Activated gamma-delta T cell (primary cell): ENCODE data around the gene PRRT2.
A peak's percentile ranks its signal among the peaks of the same experiment; 100 is the strongest.
"Not testable (repeated sequence)": the region's sequence is repeated elsewhere in the genome, so short reads cannot be mapped to it uniquely, and the experiment has no call there.

Source experiments
- DNase-seq: peaks from one replicate; lab custom pipeline; 2025; lab: John Stamatoyannopoulos, UW

PRRT2 gene

GRCh38 chr16:29833219-29833618 is 21.2 kb downstream of the PRRT2 start:
- DNase-seq, result not testable (repeated sequence)

DNA sequence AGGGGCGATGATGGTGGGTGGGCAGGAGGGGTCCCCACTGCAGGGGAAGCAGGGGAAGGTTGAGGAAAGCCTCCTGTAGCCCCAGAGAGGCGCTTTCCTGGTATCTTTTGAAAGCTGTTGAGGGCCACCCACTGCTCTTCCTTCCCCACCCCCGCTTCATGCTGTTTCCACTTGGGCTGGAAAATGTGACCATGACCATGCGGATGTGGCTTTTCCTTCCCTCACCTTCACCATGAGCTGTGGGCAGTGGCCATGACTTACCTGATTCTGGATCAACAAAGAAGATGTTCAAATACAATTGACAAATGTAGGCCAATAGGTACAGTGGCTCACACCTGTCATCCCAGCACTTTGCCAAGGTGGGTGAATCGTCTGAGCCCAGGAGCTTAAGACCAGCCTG is 22.1 kb downstream of the PRRT2 start:
- DNase-seq, result no peak

DNA sequence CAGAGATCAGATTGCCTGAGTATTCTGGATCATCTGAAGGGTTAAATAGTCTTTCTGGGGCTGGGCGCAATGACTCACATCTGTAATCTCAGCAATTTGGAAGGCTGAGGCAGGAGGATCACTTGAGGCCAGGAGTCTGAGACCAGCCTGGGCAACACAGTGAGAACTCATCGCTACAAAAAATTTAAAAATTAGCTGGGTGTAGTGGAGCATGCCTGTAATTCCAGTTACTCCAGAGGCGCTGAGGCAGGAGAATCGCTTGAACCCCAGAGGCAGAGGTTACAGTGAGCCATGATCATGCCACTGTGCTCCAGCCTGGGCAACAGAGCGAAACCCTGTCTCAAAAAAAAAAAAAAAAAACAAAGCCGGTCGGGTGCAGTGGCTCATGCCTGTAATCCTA is 23.9 kb downstream of the PRRT2 start:
- no peak for DNase-seq

DNA sequence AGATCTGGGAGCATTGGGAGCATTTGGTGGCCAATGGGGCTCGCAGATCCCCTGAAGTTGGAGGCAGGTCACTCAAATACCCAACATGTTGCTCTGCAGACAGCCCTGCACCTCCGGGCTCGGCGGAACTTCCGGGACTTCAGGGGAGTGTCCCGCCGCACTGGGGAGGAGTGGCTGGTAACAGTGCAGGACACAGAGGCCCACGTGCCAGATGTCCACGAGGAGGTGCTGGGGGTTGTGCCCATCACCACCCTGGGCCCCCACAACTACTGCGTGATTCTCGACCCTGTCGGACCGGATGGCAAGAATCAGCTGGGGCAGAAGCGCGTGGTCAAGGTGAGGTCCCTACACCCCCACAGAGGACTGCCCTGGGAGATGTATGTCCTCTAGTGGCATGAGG is 24.6 kb downstream of the PRRT2 start:
- no peak for DNase-seq

DNA sequence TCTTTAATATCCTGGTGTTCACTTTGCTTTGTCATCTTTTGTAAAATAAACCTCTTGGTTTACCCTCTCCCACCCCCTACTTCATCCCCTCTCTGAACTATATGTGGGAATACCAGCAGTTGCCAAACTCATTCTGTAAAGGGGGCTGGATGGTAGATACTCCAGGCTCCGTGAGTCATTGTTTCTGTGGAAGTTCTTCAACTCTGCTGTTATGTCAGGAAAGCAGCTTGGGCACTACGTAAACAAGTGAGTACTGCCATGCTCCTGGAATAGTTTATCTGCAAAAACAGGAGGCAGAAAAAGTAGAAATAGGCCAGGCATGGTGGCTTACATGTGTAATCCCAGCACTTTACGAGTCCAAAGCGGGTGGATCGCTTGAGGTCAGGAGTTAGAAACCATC is 25.8 kb downstream of the PRRT2 start:
- DNase-seq, result no peak

GRCh38 chr16:29839822-29840221 is 27.8 kb downstream of the PRRT2 start:
- no peak for DNase-seq

- no peak for DNase-seq
Observed at GRCh38 chr16:29840240-29840639, 28.2 kb downstream of the PRRT2 start.

DNA sequence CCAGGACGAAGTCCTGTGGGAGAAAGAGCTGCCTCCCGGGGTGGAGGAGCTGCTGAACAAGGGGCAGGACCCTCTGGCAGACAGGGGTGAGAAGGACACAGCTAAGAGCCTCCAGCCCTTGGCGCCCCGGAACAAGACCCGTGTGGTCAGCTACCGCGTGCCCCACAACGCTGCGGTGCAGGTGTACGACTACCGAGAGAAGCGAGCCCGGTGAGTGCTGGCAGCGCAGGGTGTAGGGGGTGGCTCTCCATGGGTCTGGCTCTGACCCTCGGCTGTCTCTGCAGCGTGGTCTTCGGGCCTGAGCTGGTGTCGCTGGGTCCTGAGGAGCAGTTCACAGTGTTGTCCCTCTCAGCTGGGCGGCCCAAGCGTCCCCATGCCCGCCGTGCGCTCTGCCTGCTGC is 29.6 kb downstream of the PRRT2 start:
- DNase-seq, result no peak

DNA sequence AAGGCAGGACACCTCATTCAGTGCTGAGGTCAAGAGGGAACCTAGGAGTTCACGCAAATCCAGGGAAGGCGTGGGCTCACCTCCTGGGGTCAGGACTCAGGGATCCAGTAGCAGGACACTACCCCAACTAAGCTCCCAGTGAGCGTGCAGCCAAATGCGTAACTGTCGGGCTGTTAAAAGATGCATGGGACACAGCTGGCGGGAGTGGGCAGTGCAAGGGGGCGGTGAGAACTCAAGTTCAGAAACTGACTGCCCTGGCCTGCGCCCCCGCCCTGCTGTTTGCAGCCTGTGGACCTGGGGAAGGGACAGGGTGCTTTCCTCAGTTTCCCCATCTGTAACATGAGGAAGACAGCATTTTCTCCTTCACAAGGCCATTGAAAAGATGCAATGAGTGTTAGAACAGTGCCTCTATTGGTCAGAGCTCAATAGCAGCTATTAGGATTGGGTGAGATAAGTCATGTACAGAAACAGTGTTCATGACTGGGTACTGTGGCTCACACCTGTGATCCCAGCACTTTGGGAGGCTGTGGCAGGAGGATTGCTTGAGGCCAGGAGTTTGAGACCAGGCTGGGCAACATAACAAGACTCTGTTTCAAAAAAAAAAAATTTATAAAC is 30.8 kb downstream of the PRRT2 start:
- no peak for DNase-seq

DNA sequence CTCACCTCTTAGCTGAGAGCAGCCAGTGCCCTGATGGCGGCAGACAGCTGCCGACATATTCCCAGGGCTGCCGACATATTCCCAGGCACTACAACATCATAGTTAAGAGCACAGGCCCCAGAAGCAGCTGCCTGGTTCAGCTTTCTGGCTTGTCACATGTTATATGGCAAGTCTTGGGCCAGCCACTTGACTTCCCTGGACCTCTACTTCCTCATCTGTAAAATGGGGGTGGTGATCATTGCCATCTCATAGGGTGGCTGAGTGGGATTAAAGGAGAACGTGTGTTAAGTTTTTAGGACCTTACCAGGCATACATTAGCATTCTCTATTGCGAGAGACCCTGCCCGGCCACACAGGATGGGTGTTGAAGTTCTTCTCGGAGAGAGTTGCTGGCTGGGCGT is 31.9 kb downstream of the PRRT2 start:
- no peak for DNase-seq

DNA sequence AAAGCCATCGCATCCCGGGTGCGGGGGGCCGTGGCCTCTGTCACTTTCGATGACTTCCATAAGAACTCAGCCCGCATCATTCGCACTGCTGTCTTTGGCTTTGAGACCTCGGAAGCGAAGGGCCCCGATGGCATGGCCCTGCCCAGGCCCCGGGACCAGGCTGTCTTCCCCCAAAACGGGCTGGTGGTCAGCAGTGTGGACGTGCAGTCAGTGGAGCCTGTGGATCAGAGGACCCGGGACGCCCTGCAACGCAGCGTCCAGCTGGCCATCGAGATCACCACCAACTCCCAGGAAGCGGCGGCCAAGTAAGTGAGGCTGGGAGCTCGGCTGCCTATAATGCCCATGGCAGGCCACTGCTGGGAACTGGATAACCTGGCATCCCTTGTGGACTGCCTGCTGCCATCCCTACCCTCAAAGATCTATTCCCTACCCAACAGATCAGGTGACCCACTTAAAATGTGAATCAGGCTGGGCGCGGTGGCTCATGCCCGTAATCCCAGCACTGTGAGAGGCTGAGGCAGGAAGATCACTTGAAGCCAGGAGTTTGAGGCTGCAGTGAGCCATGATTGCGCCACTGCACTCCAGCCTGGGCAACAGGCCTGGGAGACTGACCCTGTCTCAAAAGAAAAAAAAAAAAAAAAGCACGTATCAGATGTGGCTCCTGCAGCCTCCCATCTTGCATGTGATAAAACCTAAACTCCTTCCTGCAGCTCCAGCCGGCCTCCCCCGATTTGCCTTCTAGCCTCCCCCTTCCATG is 32.8 kb downstream of the PRRT2 start:
- no peak for DNase-seq

GRCh38 chr16:29845656-29846055 is 33.7 kb downstream of the PRRT2 start:
- DNase-seq, result no peak

GRCh38 chr16:29848420-29849297 is 36.7 kb downstream of the PRRT2 start:
- DNase-seq, result peak; percentile 54

DNA sequence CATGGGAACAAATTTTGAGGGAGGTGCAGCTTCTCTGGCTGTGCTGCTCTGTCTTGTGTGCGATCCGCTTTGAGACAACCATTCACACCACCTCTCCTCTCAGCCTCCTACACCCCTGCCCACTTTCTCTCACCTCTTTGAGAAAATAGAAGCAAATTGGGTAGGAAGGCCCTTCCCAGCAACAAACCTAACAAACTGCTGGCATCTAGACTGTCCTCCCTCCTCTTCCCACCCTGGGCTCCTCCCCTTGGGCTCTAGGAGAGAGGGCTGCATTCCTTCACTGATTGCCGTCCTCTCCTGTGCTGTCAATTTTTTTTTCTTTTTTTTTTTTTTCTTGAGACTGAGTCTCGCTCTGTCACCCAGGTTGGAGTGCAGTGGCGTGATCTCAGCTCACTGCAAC is 37.5 kb downstream of the PRRT2 start:
- DNase-seq, result no peak

- no peak for DNase-seq
Observed at GRCh38 chr16:29850998-29851397, 39.0 kb downstream of the PRRT2 start.

DNA sequence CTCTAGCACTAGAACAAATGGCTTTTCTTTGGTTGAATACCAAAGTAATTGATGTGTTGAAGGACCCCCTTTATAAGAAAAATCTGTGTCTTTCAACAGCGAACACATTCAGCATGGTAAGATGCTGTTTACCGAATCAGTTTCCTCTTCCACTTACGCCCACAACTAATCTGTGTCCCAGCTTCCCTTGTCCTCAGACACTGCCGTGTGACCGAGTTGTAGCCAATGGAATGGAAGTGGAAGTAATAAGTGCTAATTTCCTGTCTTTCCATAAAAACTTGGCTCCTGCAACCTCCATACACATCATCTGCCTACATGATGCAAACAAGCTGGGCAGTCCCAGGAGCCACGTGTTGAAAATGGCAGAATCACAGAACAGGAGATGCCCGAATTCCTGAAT is 40.7 kb downstream of the PRRT2 start:
- DNase-seq, result no peak

GRCh38 chr16:29854520-29855100 is 42.6 kb downstream of the PRRT2 start:
- DNase-seq, result no peak

- DNase-seq, result no peak
Observed at GRCh38 chr16:29857133-29857760, 45.3 kb downstream of the PRRT2 start.

GRCh38 chr16:29858149-29858849 is 46.3 kb downstream of the PRRT2 start:
- no peak for DNase-seq

- no peak for DNase-seq
Observed at GRCh38 chr16:29858974-29859373, 47.0 kb downstream of the PRRT2 start.

DNA sequence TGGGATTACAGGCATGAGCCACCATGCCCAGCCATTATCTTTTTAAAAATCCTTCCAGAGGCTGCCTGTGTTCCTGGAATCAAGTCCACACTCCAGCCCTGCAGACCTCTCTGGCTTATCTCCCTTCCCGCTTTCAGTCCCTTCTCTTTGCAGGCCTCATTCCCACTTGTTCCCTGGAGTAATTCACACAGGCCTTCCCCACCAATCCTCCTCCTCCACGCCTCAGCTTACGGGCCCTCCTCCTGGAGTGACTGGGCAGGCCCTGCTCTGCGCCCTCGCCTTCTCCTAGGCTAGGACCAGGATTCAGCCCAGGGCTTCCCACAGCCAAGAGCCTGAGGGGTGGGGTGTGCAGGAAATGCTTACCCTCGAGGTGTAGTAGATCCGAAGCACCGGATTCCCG is 48.2 kb downstream of the PRRT2 start:
- no peak for DNase-seq
